Measurements from ENCODE around the gene AP4S1.

Gene AP4S1

DNA sequence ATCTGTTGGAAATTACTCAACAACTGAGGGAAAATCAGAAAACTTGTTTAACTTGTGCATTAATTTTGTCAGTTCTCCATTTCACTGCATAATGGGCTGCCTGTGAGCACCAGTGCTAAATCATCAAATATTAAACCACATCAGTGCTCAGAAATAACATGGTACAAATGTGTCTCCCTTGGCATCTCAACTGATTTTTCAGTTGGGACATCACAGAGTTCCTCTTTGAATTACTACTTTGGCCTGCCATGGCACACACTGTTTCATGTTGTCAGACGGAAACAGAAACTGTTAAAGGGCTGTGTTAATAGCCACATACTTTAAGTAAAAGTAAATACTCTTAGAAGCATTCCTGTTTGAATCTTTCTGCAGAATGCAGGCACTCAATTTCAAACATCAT, 42.8 kb downstream of the AP4S1 start:
- no CpG with 5 or more reads among the region's 1 CpG for WGBS
- H3K36me3 ChIP-seq (ENCODE audit: control insufficient read depth in 1 of 2, insufficient read depth in 2 of 2, low read depth in 1 of 2, low read length in 2 of 2), result no peaks in the 10 kb centered on the region
- H3K27ac ChIP-seq (ENCODE audit: low read length, poor library complexity, severe bottlenecking), result peak overlapping the region; percentile 30
- H3K79me1 ChIP-seq (replicated peaks; ENCODE audit: low read length, poor library complexity, severe bottlenecking), result peaks cover 1% of the 10 kb centered on the region
- peak; percentile 39 for DNase-seq
- H2AK5ac ChIP-seq (ENCODE audit: low read length, severe bottlenecking), result no peak overlapping the region
- H3K4ac ChIP-seq (ENCODE audit: low read depth in 1 of 2, low read length in 2 of 2), result no peak overlapping the region
- no peak overlapping the region for H3K23ac ChIP-seq (ENCODE audit: low read length in 2 of 2)
- H3K18ac ChIP-seq (ENCODE audit: low read depth in 1 of 2, low read length in 2 of 2), result no peak overlapping the region
- H2BK120ac ChIP-seq (ENCODE audit: low read depth, low read length), result no peak overlapping the region
- no peak overlapping the region for H3K9ac ChIP-seq (ENCODE audit: low read length)
- no peak overlapping the region for H2AFZ ChIP-seq (ENCODE audit: low read depth, low read length)
- no peak overlapping the region for H3K4me3 ChIP-seq (ENCODE audit: insufficient read depth in 1 of 2, low read depth in 1 of 2, low read length in 2 of 2)
- H2BK12ac ChIP-seq (ENCODE audit: low read length in 2 of 2), result no peak overlapping the region
- H4K91ac ChIP-seq (ENCODE audit: low read length), result no peak overlapping the region
- H3K4me2 ChIP-seq (ENCODE audit: low read length, poor library complexity, severe bottlenecking), result no peak overlapping the region
- H3K14ac ChIP-seq (ENCODE audit: low read length in 2 of 2), result no peak overlapping the region
- H4K8ac ChIP-seq (ENCODE audit: low read length), result no peak overlapping the region
- no peak overlapping the region for H2BK5ac ChIP-seq (ENCODE audit: low read depth, low read length, poor library complexity, severe bottlenecking)
- no peak overlapping the region for H2BK15ac ChIP-seq (ENCODE audit: low read depth, poor library complexity, severe bottlenecking)
- H3K4me1 ChIP-seq (ENCODE audit: control insufficient read depth, insufficient read depth, low read depth, low read length), result peaks cover 4% of the 10 kb centered on the region
- H3K9me3 ChIP-seq (ENCODE audit: control insufficient read depth, low read length), result no peaks in the 10 kb centered on the region
- H3K27me3 ChIP-seq (ENCODE audit: control insufficient read depth in 1 of 2, insufficient read depth in 1 of 2, low read length in 2 of 2), result no peaks in the 10 kb centered on the region

DNA sequence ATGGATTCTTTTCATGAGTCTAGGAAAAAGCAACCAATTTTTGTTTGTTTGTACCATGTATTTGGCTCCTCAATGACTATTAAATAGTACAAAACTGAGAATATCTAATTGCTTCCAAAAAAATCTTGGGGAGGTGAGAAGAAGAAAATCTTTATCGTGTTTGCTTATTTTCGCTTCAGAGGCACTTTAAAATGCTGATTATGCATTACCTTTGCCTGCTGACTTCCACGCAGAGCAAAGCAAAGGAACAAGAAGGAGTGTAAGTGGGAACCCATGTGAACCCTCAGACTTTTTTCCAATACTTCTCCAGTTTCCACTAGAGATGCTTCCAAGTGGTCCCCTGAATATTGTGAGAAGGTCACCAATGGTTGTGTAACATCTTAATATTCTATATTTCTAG, 43.9 kb downstream of the AP4S1 start:
- H3K27ac ChIP-seq (ENCODE audit: low read length, poor library complexity, severe bottlenecking), result no peak overlapping the region
- H3K23ac ChIP-seq (ENCODE audit: low read length in 2 of 2), result no peak overlapping the region
- H3K79me1 ChIP-seq (replicated peaks; ENCODE audit: low read length, poor library complexity, severe bottlenecking), result no peaks in the 10 kb centered on the region
- no peak overlapping the region for H2BK120ac ChIP-seq (ENCODE audit: low read depth, low read length)
- 94% methylated on average over 3 of the region's 3 CpGs for WGBS
- no peak overlapping the region for H2BK5ac ChIP-seq (ENCODE audit: low read depth, low read length, poor library complexity, severe bottlenecking)
- H3K9ac ChIP-seq (ENCODE audit: low read length), result no peak overlapping the region
- no peak overlapping the region for H2BK12ac ChIP-seq (ENCODE audit: low read length in 2 of 2)
- DNase-seq, result no peak
- H3K27me3 ChIP-seq (ENCODE audit: control insufficient read depth in 1 of 2, insufficient read depth in 1 of 2, low read length in 2 of 2), result no peaks in the 10 kb centered on the region
- no peak overlapping the region for H4K8ac ChIP-seq (ENCODE audit: low read length)
- no peaks in the 10 kb centered on the region for H3K36me3 ChIP-seq (ENCODE audit: control insufficient read depth in 1 of 2, insufficient read depth in 2 of 2, low read depth in 1 of 2, low read length in 2 of 2)
- H3K9me3 ChIP-seq (ENCODE audit: control insufficient read depth, low read length), result no peaks in the 10 kb centered on the region
- H3K4me3 ChIP-seq (ENCODE audit: insufficient read depth in 1 of 2, low read depth in 1 of 2, low read length in 2 of 2), result no peak overlapping the region
- H2BK15ac ChIP-seq (ENCODE audit: low read depth, poor library complexity, severe bottlenecking), result no peak overlapping the region
- no peak overlapping the region for H3K4ac ChIP-seq (ENCODE audit: low read depth in 1 of 2, low read length in 2 of 2)
- no peak overlapping the region for H3K14ac ChIP-seq (ENCODE audit: low read length in 2 of 2)
- H4K91ac ChIP-seq (ENCODE audit: low read length), result no peak overlapping the region
- no peak overlapping the region for H2AFZ ChIP-seq (ENCODE audit: low read depth, low read length)
- H3K18ac ChIP-seq (ENCODE audit: low read depth in 1 of 2, low read length in 2 of 2), result no peak overlapping the region
- H2AK5ac ChIP-seq (ENCODE audit: low read length, severe bottlenecking), result no peak overlapping the region
- no peak overlapping the region for H3K4me2 ChIP-seq (ENCODE audit: low read length, poor library complexity, severe bottlenecking)
- peaks cover 4% of the 10 kb centered on the region for H3K4me1 ChIP-seq (ENCODE audit: control insufficient read depth, insufficient read depth, low read depth, low read length)

DNA sequence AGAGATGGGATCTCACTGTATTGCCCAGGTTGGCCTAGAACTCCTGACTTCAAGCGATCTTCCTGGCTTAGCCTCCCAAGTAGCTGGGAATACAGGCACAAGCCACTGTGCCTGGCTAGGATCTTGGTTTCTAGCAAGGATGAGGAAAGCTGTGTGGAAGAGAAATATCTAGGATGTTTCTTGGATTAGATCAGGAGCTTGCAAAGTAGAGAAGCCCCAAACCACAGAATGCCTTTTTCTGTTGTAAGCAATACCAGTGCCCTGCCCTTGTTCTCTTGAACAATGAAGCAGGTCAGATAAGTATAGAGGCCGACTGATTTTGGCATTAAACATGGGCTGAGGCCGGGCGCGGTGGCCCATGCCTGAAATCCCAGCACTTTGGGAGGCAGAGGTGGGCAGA, 45.0 kb downstream of the AP4S1 start:
- Histone ChIP-seq H3K9me3 (ENCODE audit: control insufficient read depth, low read length) (no peaks in the 10 kb centered on the region), H3K18ac (ENCODE audit: low read depth in 1 of 2, low read length in 2 of 2) (no peak overlapping the region), H4K91ac (ENCODE audit: low read length) (no peak overlapping the region), H3K23ac (ENCODE audit: low read length in 2 of 2) (no peak overlapping the region), H3K14ac (ENCODE audit: low read length in 2 of 2) (no peak overlapping the region), H3K27me3 (ENCODE audit: control insufficient read depth in 1 of 2, insufficient read depth in 1 of 2, low read length in 2 of 2) (no peaks in the 10 kb centered on the region), H3K9ac (ENCODE audit: low read length) (no peak overlapping the region), H3K4me1 (ENCODE audit: control insufficient read depth, insufficient read depth, low read depth, low read length) (peaks cover 4% of the 10 kb centered on the region), H2AK5ac (ENCODE audit: low read length, severe bottlenecking) (no peak overlapping the region), H2BK5ac (ENCODE audit: low read depth, low read length, poor library complexity, severe bottlenecking) (no peak overlapping the region), H3K27ac (ENCODE audit: low read length, poor library complexity, severe bottlenecking) (peak overlapping the region; percentile 69), H3K4me3 (ENCODE audit: insufficient read depth in 1 of 2, low read depth in 1 of 2, low read length in 2 of 2) (no peak overlapping the region), H2AFZ (ENCODE audit: low read depth, low read length) (no peak overlapping the region), H3K36me3 (ENCODE audit: control insufficient read depth in 1 of 2, insufficient read depth in 2 of 2, low read depth in 1 of 2, low read length in 2 of 2) (peaks cover 0 to 4% of the 10 kb centered on the region in 2 experiments), H3K4ac (ENCODE audit: low read depth in 1 of 2, low read length in 2 of 2) (no peak overlapping the region), H2BK12ac (ENCODE audit: low read length in 2 of 2) (no peak overlapping the region), H2BK120ac (ENCODE audit: low read depth, low read length) (no peak overlapping the region), H2BK15ac (ENCODE audit: low read depth, poor library complexity, severe bottlenecking) (no peak overlapping the region), H3K79me1 (replicated peaks; ENCODE audit: low read length, poor library complexity, severe bottlenecking) (no peaks in the 10 kb centered on the region), H3K4me2 (ENCODE audit: low read length, poor library complexity, severe bottlenecking) (no peak overlapping the region), H4K8ac (ENCODE audit: low read length) (no peak overlapping the region)
- 78% methylated on average over 5 of the region's 5 CpGs for WGBS
- peak; percentile 86 for DNase-seq

- H3K4me3 ChIP-seq (ENCODE audit: insufficient read depth in 1 of 2, low read depth in 1 of 2, low read length in 2 of 2), result no peak overlapping the region
- H2BK120ac ChIP-seq (ENCODE audit: low read depth, low read length), result no peak overlapping the region
- peak overlapping the region; percentile 35 for H3K27ac ChIP-seq (ENCODE audit: low read length, poor library complexity, severe bottlenecking)
- peaks cover 0 to 4% of the 10 kb centered on the region in 2 experiments for H3K36me3 ChIP-seq (ENCODE audit: control insufficient read depth in 1 of 2, insufficient read depth in 2 of 2, low read depth in 1 of 2, low read length in 2 of 2)
- no peaks in the 10 kb centered on the region for H3K27me3 ChIP-seq (ENCODE audit: control insufficient read depth in 1 of 2, insufficient read depth in 1 of 2, low read length in 2 of 2)
- no peak overlapping the region for H2BK5ac ChIP-seq (ENCODE audit: low read depth, low read length, poor library complexity, severe bottlenecking)
- no peak overlapping the region for H2BK12ac ChIP-seq (ENCODE audit: low read length in 2 of 2)
- WGBS, result 100% methylated on average over 1 of the region's 2 CpGs
- no peak overlapping the region for H4K91ac ChIP-seq (ENCODE audit: low read length)
- no peak overlapping the region for H3K18ac ChIP-seq (ENCODE audit: low read depth in 1 of 2, low read length in 2 of 2)
- H2BK15ac ChIP-seq (ENCODE audit: low read depth, poor library complexity, severe bottlenecking), result no peak overlapping the region
- no peak overlapping the region for H3K23ac ChIP-seq (ENCODE audit: low read length in 2 of 2)
- no peak overlapping the region for H2AFZ ChIP-seq (ENCODE audit: low read depth, low read length)
- no peak overlapping the region for H3K14ac ChIP-seq (ENCODE audit: low read length in 2 of 2)
- no peak overlapping the region for H3K9ac ChIP-seq (ENCODE audit: low read length)
- DNase-seq, result peak; percentile 45
- H2AK5ac ChIP-seq (ENCODE audit: low read length, severe bottlenecking), result no peak overlapping the region
- H3K4me2 ChIP-seq (ENCODE audit: low read length, poor library complexity, severe bottlenecking), result no peak overlapping the region
- no peak overlapping the region for H3K4ac ChIP-seq (ENCODE audit: low read depth in 1 of 2, low read length in 2 of 2)
- no peaks in the 10 kb centered on the region for H3K9me3 ChIP-seq (ENCODE audit: control insufficient read depth, low read length)
- H4K8ac ChIP-seq (ENCODE audit: low read length), result no peak overlapping the region
- H3K79me1 ChIP-seq (replicated peaks; ENCODE audit: low read length, poor library complexity, severe bottlenecking), result no peaks in the 10 kb centered on the region
- H3K4me1 ChIP-seq (ENCODE audit: control insufficient read depth, insufficient read depth, low read depth, low read length), result peaks cover 4% of the 10 kb centered on the region
Observed at GRCh38 chr14:31071151-31071550, 45.7 kb downstream of the AP4S1 start.

All from mesenchymal stem cell (in vitro differentiated cells and primary cell).